H9 (cell line): ENCODE measurements around the gene MFGE8. TPM values are rescaled to one million over a fixed set of nuclear protein-coding genes. Genes with fewer than 3 reads are reported as not detected.

ENCODE experiments used
- DNase-seq: peaks from one replicate; pipeline ENCODE4 v3.0.0-alpha.2; 2017
- H2AFZ ChIP-seq: one replicate; pipeline ENCODE4 v1.6.1; 2013; ENCODE audit warnings: mild to moderate bottlenecking, low read length, control low read depth, moderate library complexity
- H2AK5ac ChIP-seq: 2 replicates; pipeline ENCODE4 v1.6.1; 2013; ENCODE audit warnings: low read length, control low read depth, mixed read lengths; ENCODE audit not compliant: insufficient read length
- H2BK120ac ChIP-seq: one replicate; pipeline ENCODE4 v1.6.1; 2013; ENCODE audit warnings: low read depth, mild to moderate bottlenecking, low read length, control low read depth, inconsistent platforms; ENCODE audit not compliant: poor library complexity, severe bottlenecking
- H2BK12ac ChIP-seq: 2 replicates; pipeline ENCODE4 v1.6.1; 2013; ENCODE audit warnings: low read length, control low read depth, mixed read lengths, low read depth; ENCODE audit not compliant: insufficient read length
- H2BK15ac ChIP-seq: 2 replicates; pipeline ENCODE4 v1.6.1; 2013; ENCODE audit warnings: low read depth, low read length, control low read depth
- H2BK20ac ChIP-seq: one replicate; pipeline ENCODE4 v1.6.1; 2013; ENCODE audit warnings: low read depth, mild to moderate bottlenecking, low read length, control low read depth, inconsistent platforms; ENCODE audit not compliant: poor library complexity, severe bottlenecking
- H2BK5ac ChIP-seq: 2 replicates; pipeline ENCODE4 v1.6.1; 2013; ENCODE audit warnings: low read length, control low read depth, mixed read lengths; ENCODE audit not compliant: insufficient read length
- H3K14ac ChIP-seq: 2 replicates; pipeline ENCODE4 v1.6.1; 2013; ENCODE audit warnings: low read length, control low read depth; ENCODE audit not compliant: insufficient read depth
- H3K18ac ChIP-seq: 2 replicates; pipeline ENCODE4 v1.6.1; 2013; ENCODE audit warnings: low read depth, mild to moderate bottlenecking, mixed read lengths, low read length, control low read depth; ENCODE audit not compliant: insufficient read length
- H3K23ac ChIP-seq: 2 replicates; pipeline ENCODE4 v1.6.1; 2013; ENCODE audit warnings: low read length, control low read depth, mixed read lengths, low read depth; ENCODE audit not compliant: insufficient read length
- H3K23me2 ChIP-seq: 2 replicates; pipeline ENCODE4 v1.6.1; 2013; ENCODE audit warnings: low read depth, mild to moderate bottlenecking, mixed read lengths, low read length, control low read depth; ENCODE audit not compliant: insufficient read length, poor library complexity, severe bottlenecking
- H3K27ac ChIP-seq: 2 replicates; pipeline ENCODE4 v1.5.1; 2013; ENCODE audit warnings: low read length, control low read depth, mixed read lengths, low read depth; ENCODE audit not compliant: insufficient read length
- H3K27me3 ChIP-seq: 2 replicates; pipeline ENCODE4 v1.6.1; 2013; ENCODE audit warnings: low read length, control low read depth, inconsistent platforms; ENCODE audit not compliant: insufficient read depth
- H3K4ac ChIP-seq: 2 replicates; pipeline ENCODE4 v1.6.1; 2013; ENCODE audit warnings: low read depth, mild to moderate bottlenecking, control low read depth, inconsistent platforms, low read length, moderate library complexity
- H3K4me1 ChIP-seq: 2 replicates; pipeline ENCODE4 v1.6.1; 2013; ENCODE audit warnings: low read length, control low read depth, inconsistent platforms; ENCODE audit not compliant: insufficient read depth
- H3K4me2 ChIP-seq: 2 replicates; pipeline ENCODE4 v1.6.1; 2013; ENCODE audit warnings: low read length, control low read depth, mixed read lengths; ENCODE audit not compliant: insufficient read length, insufficient read depth
- H3K56ac ChIP-seq: 2 replicates; pipeline ENCODE4 v1.6.1; 2013; ENCODE audit warnings: low read depth, mild to moderate bottlenecking, mixed read lengths, low read length, control low read depth; ENCODE audit not compliant: insufficient read length
- H3K79me1 ChIP-seq: 2 replicates; pipeline ENCODE4 v1.6.1; 2013; ENCODE audit warnings: low read depth, mild to moderate bottlenecking, moderate library complexity, low read length, control low read depth, inconsistent platforms; ENCODE audit not compliant: insufficient read depth, poor library complexity, severe bottlenecking
- H3K79me2 ChIP-seq: 2 replicates; pipeline ENCODE4 v1.6.1; 2013; ENCODE audit warnings: low read length, control low read depth, inconsistent platforms; ENCODE audit not compliant: insufficient read depth
- H3K9ac ChIP-seq: 2 replicates; pipeline ENCODE4 v1.6.1; 2013; ENCODE audit warnings: low read length, control low read depth, mixed read lengths; ENCODE audit not compliant: insufficient read length; ENCODE audit errors: extremely low read depth
- H3K9me3 ChIP-seq: one replicate; pipeline ENCODE4 v1.6.1; 2013; ENCODE audit warnings: low read depth, low read length, inconsistent platforms; ENCODE audit not compliant: control insufficient read depth
- H3T11ph ChIP-seq: one replicate; pipeline ENCODE4 v1.6.1; 2013; ENCODE audit warnings: mild to moderate bottlenecking, low read length, control low read depth, inconsistent platforms
- H4K20me1 ChIP-seq: one replicate; pipeline ENCODE4 v1.6.1; 2013; ENCODE audit not compliant: control insufficient read depth, insufficient read length, insufficient read depth
- H4K5ac ChIP-seq: 2 replicates; pipeline ENCODE4 v1.6.1; 2013; ENCODE audit warnings: low read depth, mild to moderate bottlenecking, mixed read lengths, low read length, control low read depth; ENCODE audit not compliant: insufficient read length
- H4K8ac ChIP-seq: replicated peaks from 2 replicates; pipeline ENCODE4 v1.6.1; 2013; ENCODE audit warnings: low read length, control low read depth, mixed read lengths, low read depth; ENCODE audit not compliant: insufficient read length
- H4K91ac ChIP-seq: 2 replicates; pipeline ENCODE4 v1.6.1; 2013; ENCODE audit warnings: low read depth, mild to moderate bottlenecking, moderate library complexity, mixed read lengths, low read length, control low read depth; ENCODE audit not compliant: insufficient read length
- H3K27ac Mint-ChIP-seq, 3 experiments: 2 replicates in 2 of 3; 3 replicates in 1 of 3; pipeline ENCODE4 v1.8.0; 2020 to 2021; ENCODE audit warnings: mixed read lengths in 3 of 3, mild to moderate bottlenecking in 1 of 3, moderate library complexity in 1 of 3
- H3K27me3 Mint-ChIP-seq: 2 replicates; pipeline ENCODE4 v1.8.0; 2021; ENCODE audit warnings: low read depth, mild to moderate bottlenecking, moderate library complexity, mixed read lengths
- H3K36me3 Mint-ChIP-seq, 3 experiments: 2 replicates in 2 of 3; 3 replicates in 1 of 3; pipeline ENCODE4 v1.8.0; 2020 to 2021; ENCODE audit warnings: low read depth in 3 of 3, mixed read lengths in 3 of 3; ENCODE audit not compliant: insufficient read depth in 1 of 3
- H3K4me1 Mint-ChIP-seq, 2 experiments: 2 replicates each; pipeline ENCODE4 v1.8.0; 2020; ENCODE audit warnings: mixed read lengths in 2 of 2
- H3K4me3 Mint-ChIP-seq, 2 experiments: 2 replicates in 1 of 2; 3 replicates in 1 of 2; pipeline ENCODE4 v1.8.0; 2020 to 2021; ENCODE audit warnings: mild to moderate bottlenecking in 2 of 2, mixed read lengths in 2 of 2, moderate library complexity in 1 of 2
- H3K9me3 Mint-ChIP-seq, 2 experiments: 2 replicates in 1 of 2; 3 replicates in 1 of 2; pipeline ENCODE4 v1.8.0; 2020; ENCODE audit warnings: mild to moderate bottlenecking in 2 of 2, mixed read lengths in 2 of 2, moderate library complexity in 1 of 2
- CTCF ChIP-seq: fragments of 200-600 bp; sonication (generic); conservative IDR thresholded peaks from 3 replicates; pipeline ENCODE4 v1.8.0; 2021; ENCODE audit warnings: antibody characterized with exemption, mild to moderate bottlenecking
- WGBS: extraction: QIAGEN DNeasy Blood & Tissue Kit; methylation state at CpG from one replicate; pipeline ENCODE4 v1.1.7; 2013; ENCODE audit warnings: missing lambda C conversion rate, low lambda C conversion rate, mixed read lengths; ENCODE audit not compliant: insufficient read length; ENCODE audit errors: extremely low coverage; 5-methylcytosine and 5-hydroxymethylcytosine counted together
- total RNA-seq: library from RNA; stranded (reverse); gene quantifications from 2 replicates; pipeline ENCODE4 v1.2.1, GENCODE V29; 2021

The MFGE8 gene
- total RNA-seq, 1 experiment from 2014 or later: 653 TPM

GRCh38 chr15:88932875-88933330 is 19.7 kb upstream of the MFGE8 start:
- Histone ChIP-seq H2BK5ac (no peak overlapping the region), H3K18ac (no peak overlapping the region), H2BK120ac (no peak overlapping the region), H3K27ac (no peak overlapping the region), H4K5ac (no peak overlapping the region), H2AK5ac (no peak overlapping the region), H3K14ac (no peak overlapping the region), H3K23ac (no peak overlapping the region), H3K9ac (no peak overlapping the region), H4K8ac (no peak overlapping the region), H3K56ac (no peak overlapping the region), H3K9me3 (peaks cover 9% of the 10 kb centered on the region), H3K23me2 (no peaks in the 10 kb centered on the region), H3T11ph (no peak overlapping the region), H4K91ac (no peak overlapping the region), H3K4ac (no peak overlapping the region), H2BK20ac (no peak overlapping the region), H2BK15ac (no peak overlapping the region), H4K20me1 (no peaks in the 10 kb centered on the region), H3K4me1 (no peaks in the 10 kb centered on the region), H2AFZ (no peak overlapping the region), H2BK12ac (no peak overlapping the region), H3K4me2 (no peak overlapping the region), H3K27me3 (no peaks in the 10 kb centered on the region), H3K79me1 (no peaks in the 10 kb centered on the region), H3K79me2 (no peaks in the 10 kb centered on the region)
- no CpG with 5 or more reads among the region's 1 CpG for WGBS
- TF ChIP-seq CTCF: no peak
- H3K27ac Mint-ChIP-seq: no peak overlapping the region
- H3K9me3 Mint-ChIP-seq: peaks cover 45 to 64% of the 10 kb centered on the region in 2 experiments
- peaks cover 1% of the 10 kb centered on the region; the same call in 1 of the 2 replicates for H3K27me3 Mint-ChIP-seq
- no peak for DNase-seq
- H3K4me1 Mint-ChIP-seq: peaks cover 29 to 40% of the 10 kb centered on the region in 2 experiments
- no peak overlapping the region for H3K4me3 Mint-ChIP-seq
- peaks cover 19 to 65% (median 40%) of the 10 kb centered on the region in 3 experiments for H3K36me3 Mint-ChIP-seq
